Thyroid gland (tissue), 4 donors: ENCODE results near the gene WDR91. TPM values are rescaled to one million over a fixed set of nuclear protein-coding genes. Genes with fewer than 3 reads are reported as not detected.

ENCODE experiments used
- DNase-seq, 2 donors: peaks; one replicate each; pipeline ENCODE4 v3.0.0-alpha.2; 2019
- H3K27ac ChIP-seq, 3 donors: fragments of 200-600 bp; sonication (generic); 1 replicate in 2 of 3; 2 replicates in 1 of 3; pipeline ENCODE4 v1.5.1; 2016 to 2019; ENCODE audit warnings: mild to moderate bottlenecking in 1 of 3, moderate library complexity in 1 of 3
- H3K27me3 ChIP-seq: fragments of 200-600 bp; sonication (generic); one replicate; pipeline ENCODE4 v1.5.1; 2019
- H3K36me3 ChIP-seq, 2 donors: fragments of 200-600 bp; sonication (generic); one replicate each; pipeline ENCODE4 v1.5.1; 2016 to 2019
- H3K4me1 ChIP-seq, 2 donors: fragments of 200-600 bp; sonication (generic); one replicate each; pipeline ENCODE4 v1.5.1; 2017 to 2019
- H3K4me3 ChIP-seq, 3 donors: fragments of 200-600 bp; sonication (generic); replicated peaks in 1 of 3; 1 replicate in 2 of 3; 2 replicates in 1 of 3; pipeline ENCODE4 v1.5.1; 2016; ENCODE audit warnings: mild to moderate bottlenecking in 1 of 3
- H3K9me3 ChIP-seq: fragments of 200-600 bp; sonication (generic); one replicate; pipeline ENCODE4 v1.5.1; 2017
- POLR2A ChIP-seq, 2 donors: fragments of 450-650 bp; IDR thresholded peaks; one replicate each; pipeline ENCODE4 v1.6.1; 2017; ENCODE audit warnings: antibody characterized with exemption in 2 of 2, mild to moderate bottlenecking in 2 of 2, moderate library complexity in 1 of 2
- WGBS, 2 donors: methylation state at CpG; one replicate each; pipeline ENCODE4 v1.1.5; 2017; 5-methylcytosine and 5-hydroxymethylcytosine counted together
- intact Hi-C: fragments of 100-400 bp; cut with DNase I; formaldehyde crosslinking; loops from one replicate; pipeline ENCODE4 v1.15.1; 2023
- total RNA-seq, 4 donors: library from RNA; depleted of rRNA; stranded (reverse); fragments of >200 nt; gene quantifications; one replicate each; pipeline ENCODE4 v1.2.3, GENCODE V29; 2016
- TF ChIP-seq, protein P1 (sequence below), 6 experiments: fragments of 200-600 bp in 3 of 6; fragments of 450-650 bp in 3 of 6; sonication (generic) in 3 of 6; IDR thresholded peaks; one replicate each; pipeline ENCODE4 v1.5.1; 2016 to 2019; ENCODE audit warnings: antibody characterized with exemption in 6 of 6, mild to moderate bottlenecking in 2 of 6, inconsistent platforms in 1 of 6, moderate library complexity in 1 of 6

The WDR91 gene
- total RNA-seq, 4 donors from 2014 or later = 8.4 to 34.4 (median 9.1) TPM

DNA sequence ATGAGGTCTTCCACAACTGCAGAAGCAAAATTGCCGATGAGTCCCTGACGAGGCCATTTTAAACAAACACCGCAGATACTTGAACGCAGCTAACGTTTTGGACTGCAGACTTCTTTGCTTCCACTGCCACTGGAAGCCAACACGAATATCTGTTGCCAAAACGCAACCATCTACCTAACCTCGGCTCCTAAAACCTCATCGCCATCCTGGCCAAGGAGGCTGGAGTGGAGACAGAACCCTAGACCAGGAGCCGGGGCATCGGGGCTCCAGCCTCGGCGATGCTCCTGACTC is 493 bp downstream of the WDR91 start:
- DNase-seq = no peak
- no peaks in the 10 kb centered on the region for H3K9me3 ChIP-seq
- intact Hi-C loops = no loop called here
- no peaks in the 10 kb centered on the region for H3K36me3 ChIP-seq
- H3K27me3 ChIP-seq = no peaks in the 10 kb centered on the region
- 1 to 4% methylated on average over 8 of the region's 13 CpGs for WGBS, 2 donors
- TF ChIP-seq, protein P1, sequence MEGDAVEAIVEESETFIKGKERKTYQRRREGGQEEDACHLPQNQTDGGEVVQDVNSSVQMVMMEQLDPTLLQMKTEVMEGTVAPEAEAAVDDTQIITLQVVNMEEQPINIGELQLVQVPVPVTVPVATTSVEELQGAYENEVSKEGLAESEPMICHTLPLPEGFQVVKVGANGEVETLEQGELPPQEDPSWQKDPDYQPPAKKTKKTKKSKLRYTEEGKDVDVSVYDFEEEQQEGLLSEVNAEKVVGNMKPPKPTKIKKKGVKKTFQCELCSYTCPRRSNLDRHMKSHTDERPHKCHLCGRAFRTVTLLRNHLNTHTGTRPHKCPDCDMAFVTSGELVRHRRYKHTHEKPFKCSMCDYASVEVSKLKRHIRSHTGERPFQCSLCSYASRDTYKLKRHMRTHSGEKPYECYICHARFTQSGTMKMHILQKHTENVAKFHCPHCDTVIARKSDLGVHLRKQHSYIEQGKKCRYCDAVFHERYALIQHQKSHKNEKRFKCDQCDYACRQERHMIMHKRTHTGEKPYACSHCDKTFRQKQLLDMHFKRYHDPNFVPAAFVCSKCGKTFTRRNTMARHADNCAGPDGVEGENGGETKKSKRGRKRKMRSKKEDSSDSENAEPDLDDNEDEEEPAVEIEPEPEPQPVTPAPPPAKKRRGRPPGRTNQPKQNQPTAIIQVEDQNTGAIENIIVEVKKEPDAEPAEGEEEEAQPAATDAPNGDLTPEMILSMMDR (IDR thresholded peaks at IDR 0.05) = no peak
- no peak for TF ChIP-seq POLR2A (IDR thresholded peaks at IDR 0.05)
- H3K4me3 ChIP-seq = peak overlapping the region; percentile 43 to 97 (median 71)
- peak overlapping the region; percentile 64 to 91 (median 73) for H3K27ac ChIP-seq
- H3K4me1 ChIP-seq = peaks cover 0 to 5% of the 10 kb centered on the region in 2 donors

DNA sequence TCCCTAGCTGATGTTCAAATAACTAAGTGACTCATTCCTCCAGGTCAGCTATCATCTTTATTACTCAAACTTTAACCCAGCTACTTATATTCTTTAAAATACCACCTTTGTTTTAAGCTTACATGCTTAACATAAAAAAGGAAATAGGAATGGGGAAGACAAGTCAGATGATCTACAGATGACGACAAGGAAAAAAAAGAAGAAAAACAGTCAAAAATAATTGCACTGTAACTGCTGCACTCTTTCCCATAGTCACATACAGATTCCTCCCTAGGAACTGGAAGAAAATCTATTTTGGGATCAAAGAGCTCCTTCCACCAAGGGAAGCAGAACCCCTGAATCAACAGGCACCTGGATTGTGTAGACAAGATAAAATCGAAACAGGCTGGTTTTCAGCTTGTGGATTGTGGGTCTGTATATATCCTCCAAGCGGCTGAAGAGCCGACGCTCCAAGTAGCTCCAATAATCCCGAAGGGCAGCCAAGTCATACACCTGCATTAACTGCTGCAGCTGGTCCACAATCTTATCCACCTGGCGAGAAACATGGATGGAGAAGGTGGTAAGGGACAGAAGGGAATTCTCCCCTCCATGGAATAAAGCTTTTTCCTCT is 2.0 kb downstream of the WDR91 start:
- H3K4me1 ChIP-seq = peaks cover 0 to 5% of the 10 kb centered on the region in 2 donors
- WGBS, 2 donors = 93% methylated on average over 7 of the region's 7 CpGs

DNA sequence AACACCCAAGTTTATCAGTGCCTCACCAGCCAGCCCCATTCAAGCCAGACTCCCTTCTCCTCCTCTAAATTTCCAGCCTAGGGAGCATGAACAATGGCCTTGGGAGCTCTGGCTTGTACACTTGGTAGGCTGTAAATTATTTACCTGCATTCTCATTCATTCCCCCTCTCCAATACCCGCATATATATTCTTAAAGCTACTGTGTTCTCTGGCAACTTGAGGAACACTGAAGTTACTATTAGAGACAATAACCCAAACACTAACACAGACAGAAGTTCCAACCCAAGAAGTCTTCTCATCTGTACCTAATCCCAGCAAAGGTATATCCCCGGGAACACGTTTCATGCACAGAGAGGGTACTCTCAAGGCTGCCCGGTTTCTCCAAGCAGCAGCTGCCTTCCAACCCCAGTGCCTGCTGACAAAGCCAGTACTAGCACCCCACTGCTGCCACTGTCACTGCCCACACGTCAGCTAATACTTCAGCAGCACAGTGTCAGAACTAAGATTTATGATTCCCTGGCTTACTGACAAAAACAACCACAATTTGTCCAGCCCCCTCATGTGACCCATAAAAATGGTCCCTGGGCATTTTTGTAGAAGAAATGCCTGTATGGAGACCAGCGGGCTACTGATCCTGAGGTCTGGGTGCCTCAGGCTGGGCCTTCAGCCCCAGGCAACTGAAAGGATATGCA is 3.1 kb downstream of the WDR91 start:
- Histone ChIP-seq H3K9me3 (no peaks in the 10 kb centered on the region), H3K27ac (no peak overlapping the region), H3K4me3 (no peak overlapping the region), H3K27me3 (no peaks in the 10 kb centered on the region), H3K4me1 (peaks cover 0 to 5% of the 10 kb centered on the region in 2 donors), H3K36me3 (peaks cover 0 to 11% of the 10 kb centered on the region in 2 donors)
- DNase-seq = no peak
- TF ChIP-seq, protein P1 (IDR thresholded peaks at IDR 0.05) = no peak
- no peak for TF ChIP-seq POLR2A (IDR thresholded peaks at IDR 0.05)
- intact Hi-C loops = no loop called here
- WGBS, 2 donors = 86% methylated on average over 6 of the region's 6 CpGs

More for the DNA sequence above, 2.0 kb downstream of the WDR91 start:
- TF ChIP-seq, protein P1 (IDR thresholded peaks at IDR 0.05) = no peak
- no peak for TF ChIP-seq POLR2A (IDR thresholded peaks at IDR 0.05)
- DNase-seq = no peak
- Histone ChIP-seq H3K36me3 (peaks cover 0 to 4% of the 10 kb centered on the region in 2 donors), H3K27ac (no peak overlapping the region), H3K9me3 (no peaks in the 10 kb centered on the region), H3K27me3 (no peaks in the 10 kb centered on the region), H3K4me3 (no peak overlapping the region)
- intact Hi-C loops = no loop called here

DNA sequence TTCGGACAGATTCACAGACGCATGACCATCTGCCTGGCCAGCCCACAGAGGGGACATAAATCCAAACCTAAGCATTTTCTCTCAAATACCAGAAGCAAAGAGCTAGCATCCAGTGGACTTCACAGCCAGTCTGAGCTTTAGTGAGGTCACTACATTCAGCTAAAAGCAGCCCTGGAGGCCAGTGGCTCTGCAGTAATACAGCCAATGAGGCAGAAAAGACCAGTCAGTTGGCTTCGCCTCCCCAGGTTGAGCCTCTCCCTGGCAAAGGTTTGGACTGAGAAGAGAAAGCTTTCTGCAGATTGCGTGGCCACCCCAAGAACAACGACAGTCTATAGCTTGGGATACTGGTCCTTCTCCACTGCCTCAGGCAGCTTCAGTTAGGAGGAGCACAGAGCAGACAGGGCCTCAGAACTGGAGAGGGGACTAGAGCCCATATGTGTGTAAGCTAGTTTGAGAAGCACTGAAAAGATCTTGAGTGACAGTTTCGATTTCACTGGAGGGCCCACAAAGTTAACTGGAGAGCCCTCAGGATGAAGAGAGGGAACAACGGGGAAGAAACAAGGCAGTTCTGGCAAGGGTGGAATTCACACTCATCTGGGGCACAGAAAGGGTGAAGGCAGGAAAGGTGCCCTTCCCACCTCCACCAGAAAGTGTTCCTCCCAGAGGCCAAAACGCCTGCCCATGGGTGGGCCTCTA is 3.8 kb downstream of the WDR91 start:
- Histone ChIP-seq H3K36me3 (peaks cover 0 to 11% of the 10 kb centered on the region in 2 donors), H3K27me3 (no peaks in the 10 kb centered on the region), H3K4me3 (no peak overlapping the region), H3K4me1 (peaks cover 0 to 5% of the 10 kb centered on the region in 2 donors), H3K9me3 (no peaks in the 10 kb centered on the region), H3K27ac (no peak overlapping the region)
- 67 to 72% methylated on average over 6 to 8 of the region's 8 CpGs for WGBS, 2 donors
- TF ChIP-seq POLR2A (IDR thresholded peaks at IDR 0.05) = no peak
- TF ChIP-seq, protein P1 (IDR thresholded peaks at IDR 0.05) = no peak
- intact Hi-C loops = no loop called here
- no peak for DNase-seq

DNA sequence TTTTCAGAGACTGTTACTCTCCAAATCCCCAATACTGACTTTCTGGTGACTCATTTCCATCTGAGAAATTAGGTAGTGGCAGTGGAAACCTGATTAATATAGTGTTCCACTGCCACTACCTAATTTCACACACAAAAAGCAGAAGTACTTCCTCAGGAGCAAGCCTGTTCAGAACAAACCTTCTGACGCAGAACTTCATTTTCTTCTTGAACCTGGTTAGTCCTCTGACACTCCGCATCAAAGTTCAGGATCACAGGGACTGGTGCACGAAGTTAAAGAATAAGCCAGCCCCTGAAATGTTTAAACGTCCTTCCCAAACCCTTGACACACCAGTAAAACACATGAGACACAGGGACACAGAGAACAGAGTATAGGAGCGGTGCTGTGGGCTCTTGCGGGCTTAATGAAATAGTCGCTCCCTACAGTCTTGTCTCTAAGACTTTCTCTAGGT is 4.4 kb downstream of the WDR91 start:
- 90 to 91% methylated on average over 7 of the region's 7 CpGs for WGBS, 2 donors
- H3K36me3 ChIP-seq = peaks cover 0 to 11% of the 10 kb centered on the region in 2 donors
- DNase-seq = no peak
- no peak overlapping the region for H3K27ac ChIP-seq
- H3K4me3 ChIP-seq = no peak overlapping the region
- TF ChIP-seq POLR2A (IDR thresholded peaks at IDR 0.05) = no peak
- H3K4me1 ChIP-seq = peaks cover 0 to 5% of the 10 kb centered on the region in 2 donors
- no peaks in the 10 kb centered on the region for H3K9me3 ChIP-seq
- intact Hi-C loops = no loop called here
- no peaks in the 10 kb centered on the region for H3K27me3 ChIP-seq
